Lower leg skin (tissue), 3 donors: ENCODE results near the gene ITSN1.

ENCODE experiments used
- POLR2A ChIP-seq, 2 donors: fragments of 450-650 bp; IDR thresholded peaks; one replicate each; pipeline ENCODE4 v1.6.1; 2016 to 2017; ENCODE audit warnings: antibody characterized with exemption in 2 of 2, mild to moderate bottlenecking in 1 of 2, moderate library complexity in 1 of 2
- TF ChIP-seq, protein P1 (sequence below), 3 donors: fragments of 450-650 bp; IDR thresholded peaks; one replicate each; pipeline ENCODE4 v1.5.1; 2016; ENCODE audit warnings: antibody characterized with exemption in 3 of 3, mild to moderate bottlenecking in 3 of 3, moderate library complexity in 2 of 3

DNA sequence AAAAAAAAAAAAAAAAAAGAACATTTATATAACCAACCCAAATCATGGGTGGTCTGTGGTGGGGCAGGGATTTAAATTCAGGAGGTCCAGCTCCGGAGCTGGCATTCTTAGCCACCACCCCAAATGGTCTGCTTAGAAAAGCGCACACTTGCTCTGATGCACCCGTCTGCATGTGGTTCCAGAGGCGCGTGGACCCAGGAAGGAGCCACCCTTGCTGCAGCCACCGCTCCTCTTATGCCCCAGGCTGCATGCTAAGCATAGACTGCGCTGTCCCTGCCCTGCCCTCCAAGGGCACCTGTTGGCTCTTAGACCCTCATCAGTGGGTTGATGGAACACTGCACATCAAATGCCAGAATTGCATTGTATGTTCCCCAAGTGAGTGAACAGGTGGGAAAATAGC, 231.9 kb downstream of the ITSN1 start:
- TF ChIP-seq, protein P1, sequence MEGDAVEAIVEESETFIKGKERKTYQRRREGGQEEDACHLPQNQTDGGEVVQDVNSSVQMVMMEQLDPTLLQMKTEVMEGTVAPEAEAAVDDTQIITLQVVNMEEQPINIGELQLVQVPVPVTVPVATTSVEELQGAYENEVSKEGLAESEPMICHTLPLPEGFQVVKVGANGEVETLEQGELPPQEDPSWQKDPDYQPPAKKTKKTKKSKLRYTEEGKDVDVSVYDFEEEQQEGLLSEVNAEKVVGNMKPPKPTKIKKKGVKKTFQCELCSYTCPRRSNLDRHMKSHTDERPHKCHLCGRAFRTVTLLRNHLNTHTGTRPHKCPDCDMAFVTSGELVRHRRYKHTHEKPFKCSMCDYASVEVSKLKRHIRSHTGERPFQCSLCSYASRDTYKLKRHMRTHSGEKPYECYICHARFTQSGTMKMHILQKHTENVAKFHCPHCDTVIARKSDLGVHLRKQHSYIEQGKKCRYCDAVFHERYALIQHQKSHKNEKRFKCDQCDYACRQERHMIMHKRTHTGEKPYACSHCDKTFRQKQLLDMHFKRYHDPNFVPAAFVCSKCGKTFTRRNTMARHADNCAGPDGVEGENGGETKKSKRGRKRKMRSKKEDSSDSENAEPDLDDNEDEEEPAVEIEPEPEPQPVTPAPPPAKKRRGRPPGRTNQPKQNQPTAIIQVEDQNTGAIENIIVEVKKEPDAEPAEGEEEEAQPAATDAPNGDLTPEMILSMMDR (IDR thresholded peaks at IDR 0.05) = no peak
- TF ChIP-seq POLR2A (IDR thresholded peaks at IDR 0.05) = no peak
